Middle frontal gyrus (tissue), 1 donor: ENCODE data around the gene KDM3A.

ENCODE experiments used
- DNase-seq: peaks from one replicate; pipeline ENCODE4 v3.0.0-alpha.2; 2015; ENCODE audit warnings: low spot score; ENCODE audit errors: extremely low spot score

KDM3A gene

GRCh38 chr2:86430368-86430767, 10.8 kb upstream of the KDM3A start:
- no peak for DNase-seq

- DNase-seq: no peak
Observed at GRCh38 chr2:86433137-86433536, 8.0 kb upstream of the KDM3A start.

DNA sequence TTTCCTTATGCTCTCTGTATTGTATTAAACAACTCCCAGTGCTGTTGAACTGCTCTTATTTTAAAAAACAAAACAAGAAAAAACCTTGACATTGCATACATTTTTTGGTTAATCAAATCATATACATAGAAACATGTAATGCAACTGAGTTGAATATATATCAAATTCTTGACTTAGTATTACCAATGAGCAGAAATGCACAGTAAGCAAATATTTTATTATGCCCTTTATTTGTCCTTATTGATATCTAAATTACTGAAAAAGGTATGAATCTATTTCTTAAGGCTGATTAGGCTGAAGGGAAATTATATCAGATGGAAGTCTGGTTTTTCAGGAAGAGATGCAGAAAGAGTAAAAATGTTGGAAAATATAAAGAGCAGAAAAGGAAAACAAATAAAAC, 6.9 kb upstream of the KDM3A start:
- no peak for DNase-seq

- DNase-seq: no peak
Observed at GRCh38 chr2:86435531-86435930, 5.6 kb upstream of the KDM3A start.

- DNase-seq: no peak
Observed at GRCh38 chr2:86436328-86436727, 4.8 kb upstream of the KDM3A start.

- DNase-seq: no peak
Observed at GRCh38 chr2:86439879-86440630, 1.1 kb upstream of the KDM3A start.

DNA sequence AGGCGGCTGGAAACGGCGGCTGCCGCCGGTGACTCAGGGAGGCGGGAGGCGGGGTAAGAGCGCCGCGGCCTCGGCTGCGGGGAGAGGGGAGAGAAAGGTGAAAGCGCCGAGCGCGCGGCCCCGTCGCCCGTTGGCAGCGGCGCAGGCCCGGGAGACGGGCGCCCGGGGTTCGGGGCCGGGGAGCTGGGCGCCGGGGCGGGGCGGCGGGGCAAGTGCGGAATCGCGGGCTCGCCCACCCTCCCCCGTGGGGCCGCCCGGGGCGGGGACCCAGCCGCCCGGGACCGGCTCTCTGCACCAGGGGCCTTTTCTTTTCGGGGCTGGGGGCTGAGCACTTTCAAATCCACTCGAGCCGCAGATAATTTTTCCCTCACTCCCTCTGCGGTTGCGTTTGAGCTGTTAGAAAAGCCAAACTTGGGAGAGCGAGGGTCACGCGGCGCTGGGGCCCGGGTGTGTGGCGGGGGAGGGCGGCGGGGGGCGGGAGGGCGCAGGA, 266 bp downstream of the KDM3A start:
- DNase-seq: no peak

GRCh38 chr2:86441882-86442641, 891 bp downstream of the KDM3A start:
- DNase-seq: no peak

GRCh38 chr2:86442642-86443005, 1.5 kb downstream of the KDM3A start:
- no peak for DNase-seq

- DNase-seq: no peak
Observed at GRCh38 chr2:86443631-86444350, 2.6 kb downstream of the KDM3A start.

DNA sequence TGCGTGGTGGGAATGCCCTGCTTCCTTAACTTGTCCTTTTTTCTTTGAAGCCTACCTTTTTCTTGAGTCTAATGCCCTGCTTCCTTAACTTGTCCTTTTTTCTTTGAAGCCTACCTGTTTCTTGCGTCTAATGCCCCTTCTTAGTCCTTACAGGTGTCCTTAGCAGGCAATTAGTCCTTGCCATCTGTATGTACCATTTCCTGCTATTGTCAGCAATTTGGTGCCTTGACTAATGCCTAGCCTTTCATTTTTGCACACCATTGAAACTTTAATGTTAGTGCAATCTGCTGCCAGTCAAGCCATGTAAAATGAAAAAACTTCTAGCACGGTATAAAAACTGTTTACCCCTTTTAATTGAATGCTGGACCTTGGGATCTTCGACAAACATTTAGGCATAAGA, 4.3 kb downstream of the KDM3A start:
- DNase-seq: no peak

GRCh38 chr2:86446060-86446459, 4.9 kb downstream of the KDM3A start:
- no peak for DNase-seq

- DNase-seq: no peak
Observed at GRCh38 chr2:86453836-86454235, 12.7 kb downstream of the KDM3A start.

- no peak for DNase-seq
Observed at GRCh38 chr2:86454238-86454637, 13.1 kb downstream of the KDM3A start.

- no peak for DNase-seq
Observed at GRCh38 chr2:86455181-86455580, 14.0 kb downstream of the KDM3A start.

- DNase-seq: no peak
Observed at GRCh38 chr2:86461042-86461743, 20.0 kb downstream of the KDM3A start.

GRCh38 chr2:86464652-86465051, 23.5 kb downstream of the KDM3A start:
- no peak for DNase-seq

DNA sequence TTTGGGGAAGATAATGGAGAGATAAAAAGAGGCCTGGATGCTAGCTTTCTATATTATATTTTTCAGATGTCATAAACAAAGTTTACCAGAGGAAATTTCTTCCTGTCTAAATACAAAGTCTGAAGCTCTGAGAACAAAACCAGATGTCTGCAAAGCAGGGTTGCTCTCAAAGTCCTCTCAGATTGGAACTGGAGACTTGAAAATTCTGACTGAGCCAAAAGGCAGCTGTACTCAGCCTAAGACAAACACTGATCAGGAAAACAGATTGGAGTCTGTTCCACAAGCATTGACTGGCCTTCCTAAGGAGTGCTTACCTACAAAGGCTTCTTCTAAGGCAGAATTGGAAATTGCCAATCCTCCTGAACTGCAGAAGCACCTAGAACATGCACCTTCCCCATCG, 25.1 kb downstream of the KDM3A start:
- DNase-seq: no peak

GRCh38 chr2:86468162-86469033, 27.2 kb downstream of the KDM3A start:
- no peak for DNase-seq

GRCh38 chr2:86470890-86471289, 29.7 kb downstream of the KDM3A start:
- DNase-seq: no peak

DNA sequence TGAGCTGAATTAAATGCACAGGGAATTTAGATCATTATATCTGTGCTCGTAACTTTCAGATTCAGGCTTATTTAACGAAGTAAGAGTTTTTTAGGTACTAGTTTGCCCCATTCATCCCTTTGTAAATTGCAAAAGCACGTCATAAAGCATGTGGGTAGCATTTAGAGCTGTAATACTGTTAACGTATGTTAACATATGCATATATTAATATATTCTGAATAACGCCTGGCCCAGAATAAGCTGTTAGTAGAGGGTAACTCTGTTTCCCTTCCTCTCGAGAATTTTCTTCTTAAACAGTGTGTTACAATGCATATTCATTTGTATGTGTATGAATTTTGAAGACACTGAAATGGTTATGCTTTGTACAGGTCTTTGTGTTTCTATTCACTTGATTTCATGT, 30.5 kb downstream of the KDM3A start:
- no peak for DNase-seq
